HepG2 (cell line): ENCODE measurements around the gene MTG1. TPM values are rescaled to one million over a fixed set of nuclear protein-coding genes. Genes with fewer than 3 reads are reported as not detected.

Experiments
- AGO1 ChIP-seq: fragments of 200-400 bp; formaldehyde crosslinking; IDR thresholded peaks from 2 replicates; pipeline ENCODE4 v1.6.1; 2017; ENCODE audit warnings: mild to moderate bottlenecking, low read depth, low read length, moderate library complexity; ENCODE audit not compliant: poor library complexity, severe bottlenecking
- AGO2 ChIP-seq: fragments of 200-400 bp; formaldehyde crosslinking; optimal IDR thresholded peaks from 2 replicates; pipeline ENCODE3; 2017; ENCODE audit warnings: mild to moderate bottlenecking, low read depth, low read length, moderate library complexity
- ARNT ChIP-seq: fragments of 450-650 bp; IDR thresholded peaks from 2 replicates; pipeline ENCODE4 v1.6.1; 2017
- ARNTL ChIP-seq: sonication (generic); formaldehyde crosslinking; IDR thresholded peaks from 2 replicates; pipeline ENCODE4 v1.4.0; 2020; ENCODE audit warnings: mild to moderate bottlenecking, missing genetic modification reagents
- HNF4A ChIP-seq: sonication (generic); formaldehyde crosslinking; IDR thresholded peaks from 2 replicates; pipeline ENCODE4 v1.4.0; 2020; ENCODE audit warnings: missing genetic modification reagents
- HNRNPL ChIP-seq: fragments of 200-400 bp; formaldehyde crosslinking; IDR thresholded peaks from 2 replicates; pipeline ENCODE4 v1.6.1; 2017; ENCODE audit warnings: mild to moderate bottlenecking, low read depth, low read length
- MAZ ChIP-seq, 2 experiments: sonication (generic) in 1 of 2; formaldehyde crosslinking in 1 of 2; IDR thresholded peaks; 2 replicates each; pipeline versions ENCODE4 v1.5.0 to v1.6.1; 2012 to 2020; ENCODE audit warnings: low read depth in 2 of 2, mild to moderate bottlenecking in 2 of 2, borderline replicate concordance in 1 of 2, improper control_type of control experiment in 1 of 2, low read length in 1 of 2, missing genetic modification reagents in 1 of 2, moderate library complexity in 1 of 2
- MBD4 ChIP-seq: IDR thresholded peaks from 2 replicates; pipeline ENCODE4 v1.6.1; 2012; ENCODE audit warnings: low read length, inconsistent platforms, borderline replicate concordance
- MXI1 ChIP-seq: IDR thresholded peaks from 3 replicates; pipeline ENCODE4 v1.6.1; 2012; ENCODE audit warnings: low read depth, low read length, inconsistent platforms, borderline replicate concordance
- NFE2 ChIP-seq: sonication (generic); formaldehyde crosslinking; IDR thresholded peaks from 2 replicates; pipeline ENCODE4 v1.4.0; 2020; ENCODE audit warnings: missing genetic modification reagents
- ONECUT2 ChIP-seq: sonication (generic); formaldehyde crosslinking; IDR thresholded peaks from 2 replicates; pipeline ENCODE4 v1.4.0; 2020; ENCODE audit warnings: missing genetic modification reagents
- RBM22 ChIP-seq: fragments of 200-400 bp; formaldehyde crosslinking; optimal IDR thresholded peaks from 2 replicates; pipeline ENCODE3; 2017; ENCODE audit warnings: mild to moderate bottlenecking, low read length, moderate library complexity
- REPIN1 ChIP-seq: sonication (generic); formaldehyde crosslinking; IDR thresholded peaks from 2 replicates; pipeline ENCODE4 v1.8.0; 2022; ENCODE audit warnings: missing genetic modification reagents, low read depth, mild to moderate bottlenecking, borderline replicate concordance
- RFXAP ChIP-seq: sonication (generic); formaldehyde crosslinking; IDR thresholded peaks from 2 replicates; pipeline ENCODE4 v1.4.0; 2020; ENCODE audit warnings: missing genetic modification reagents, borderline replicate concordance
- SRSF1 ChIP-seq: fragments of 200-400 bp; formaldehyde crosslinking; optimal IDR thresholded peaks from 2 replicates; pipeline ENCODE3; 2017; ENCODE audit warnings: mild to moderate bottlenecking, low read depth, low read length, moderate library complexity
- SSRP1 ChIP-seq: IDR thresholded peaks from 2 replicates; pipeline ENCODE4 v1.6.1; 2016; ENCODE audit warnings: control low read depth
- TMF1 ChIP-seq: sonication (generic); formaldehyde crosslinking; IDR thresholded peaks from 2 replicates; pipeline ENCODE4 v1.8.1; 2022; ENCODE audit warnings: low read depth, missing genetic modification reagents
- ZBTB20 ChIP-seq: sonication (generic); formaldehyde crosslinking; IDR thresholded peaks from 2 replicates; pipeline ENCODE4 v1.8.1; 2023; ENCODE audit warnings: missing genetic modification reagents, low read depth, mild to moderate bottlenecking, borderline replicate concordance
- ZC3H13 ChIP-seq: sonication (generic); formaldehyde crosslinking; IDR thresholded peaks from 2 replicates; pipeline ENCODE4 v1.8.1; 2023; ENCODE audit warnings: mild to moderate bottlenecking, missing genetic modification reagents, moderate library complexity
- ZC3H4 ChIP-seq: sonication (generic); formaldehyde crosslinking; IDR thresholded peaks from 2 replicates; pipeline ENCODE4 v1.4.0; 2020; ENCODE audit warnings: missing genetic modification reagents, borderline replicate concordance
- ZNF274 ChIP-seq: sonication (generic); formaldehyde crosslinking; IDR thresholded peaks from 2 replicates; pipeline ENCODE4 v1.5.1; 2020; ENCODE audit warnings: mild to moderate bottlenecking, missing genetic modification reagents
- ZNF33A ChIP-seq: sonication (generic); formaldehyde crosslinking; IDR thresholded peaks from 2 replicates; pipeline ENCODE4 v1.5.1; 2020; ENCODE audit warnings: missing genetic modification reagents, mild to moderate bottlenecking, moderate library complexity, borderline replicate concordance
- ZNF530 ChIP-seq: sonication (generic); formaldehyde crosslinking; IDR thresholded peaks from 2 replicates; pipeline ENCODE4 v1.5.0; 2020; ENCODE audit warnings: low read depth, mild to moderate bottlenecking, missing genetic modification reagents
- ZNF660 ChIP-seq: sonication (generic); formaldehyde crosslinking; IDR thresholded peaks from 2 replicates; pipeline ENCODE4 v1.5.1; 2020; ENCODE audit warnings: mild to moderate bottlenecking, low read depth, missing genetic modification reagents, borderline replicate concordance
- ZNF883 ChIP-seq: sonication (generic); formaldehyde crosslinking; IDR thresholded peaks from 2 replicates; pipeline ENCODE4 v1.5.1; 2020; ENCODE audit warnings: mild to moderate bottlenecking, missing genetic modification reagents; ENCODE audit errors: not compliant biosample characterization
- polyA plus RNA-seq, 8 experiments: library from polyadenylated mRNA; depleted of rRNA in 3 of 8; stranded (reverse) in 7 of 8; unstranded in 1 of 8; fragments of >200 nt; fragmentation: Illumina TruSeq in 4 of 8; extraction: Trizol in 4 of 8; gene quantifications; 2 replicates each; pipeline versions ENCODE4 v1.2.1 to v1.2.3, GENCODE V29; 2011 to 2016; ENCODE audit warnings: low read depth in 4 of 8, missing spikeins in 1 of 8, mixed read lengths in 1 of 8; ENCODE audit not compliant: insufficient read depth in 1 of 8
- total RNA-seq, 5 experiments: library from RNA; depleted of rRNA; stranded (reverse); fragments of >200 nt; fragmentation: Illumina TruSeq; extraction: Trizol; gene quantifications; 2 replicates each; pipeline ENCODE4 v1.2.3, GENCODE V29; 2016; ENCODE audit warnings: low read depth in 1 of 5
- TF ChIP-seq, protein P1 (sequence below): sonication (generic); formaldehyde crosslinking; conservative IDR thresholded peaks from 2 replicates; pipeline ENCODE4 v1.4.0; 2020; ENCODE audit warnings: missing genetic modification reagents
- TF ChIP-seq, protein P2 (sequence below): sonication (generic); formaldehyde crosslinking; IDR thresholded peaks from 2 replicates; pipeline ENCODE4 v1.5.0; 2020; ENCODE audit warnings: missing genetic modification reagents
- TF ChIP-seq, protein P3 (sequence below): sonication (generic); formaldehyde crosslinking; IDR thresholded peaks from 2 replicates; pipeline ENCODE4 v1.5.0; 2020; ENCODE audit warnings: mild to moderate bottlenecking, missing genetic modification reagents, borderline replicate concordance

The MTG1 gene
- total and polyA plus RNA-seq, 2 of the 13 experiments (the other 11 are each of a cell fraction or from before 2014, with no cell fraction given), result 42.0 to 103 TPM

DNA sequence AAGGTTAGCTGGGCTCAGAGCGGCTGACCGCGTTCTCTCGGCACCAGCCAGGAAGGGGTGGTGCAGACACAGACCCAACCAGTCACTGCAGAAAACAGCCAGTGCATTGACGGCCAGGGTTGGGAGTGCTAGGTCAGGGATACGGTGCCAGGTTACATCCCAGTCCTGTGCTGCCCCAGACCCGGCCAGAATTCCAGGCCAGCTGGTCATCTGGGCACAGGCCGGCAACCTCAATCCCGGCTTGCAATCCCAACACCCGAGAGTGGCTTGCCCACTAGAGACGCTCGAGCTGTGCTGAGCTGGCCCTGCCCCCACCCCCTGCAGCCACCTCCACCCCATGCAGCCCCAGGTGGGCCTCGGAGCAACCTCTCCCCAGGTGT, 43.0 kb upstream of the MTG1 start (continued):
- TF ChIP-seq, protein P1, sequence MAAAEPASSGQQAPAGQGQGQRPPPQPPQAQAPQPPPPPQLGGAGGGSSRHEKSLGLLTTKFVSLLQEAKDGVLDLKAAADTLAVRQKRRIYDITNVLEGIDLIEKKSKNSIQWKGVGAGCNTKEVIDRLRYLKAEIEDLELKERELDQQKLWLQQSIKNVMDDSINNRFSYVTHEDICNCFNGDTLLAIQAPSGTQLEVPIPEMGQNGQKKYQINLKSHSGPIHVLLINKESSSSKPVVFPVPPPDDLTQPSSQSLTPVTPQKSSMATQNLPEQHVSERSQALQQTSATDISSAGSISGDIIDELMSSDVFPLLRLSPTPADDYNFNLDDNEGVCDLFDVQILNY (CRISPR knock-in tag), result no peak
- TF ChIP-seq ZNF530 (no peak), ZNF660 (CRISPR knock-in tag) (no peak), RFXAP (no peak), AGO1 (peak; percentile 68), SSRP1 (no peak), ZNF883 (no peak), HNF4A (CRISPR knock-in tag) (no peak), ZNF274 (CRISPR knock-in tag) (no peak), SRSF1 (peak; percentile 25), AGO2 (peak; percentile 52), MXI1 (no peak), ZNF33A (CRISPR knock-in tag) (no peak), ZC3H13 (peak; percentile 57; the same call in 1 of the 2 replicates), MAZ (IDR thresholded peaks at IDR 0.05; ENCODE audit: borderline replicate concordance, low read depth, low read length) (no peak), MAZ (CRISPR knock-in tag; IDR thresholded peaks at IDR 0.05; ENCODE audit: low read depth) (0 out of 2 replicates have a peak, but pooled peaks have one; percentile 23), MBD4 (no peak), NFE2 (CRISPR knock-in tag) (no peak), TMF1 (0 out of 2 replicates have a peak, but pooled peaks have one; percentile 31), ZBTB20 (CRISPR knock-in tag) (no peak), ARNT (no peak), ZC3H4 (no peak), RBM22 (no peak), ONECUT2 (CRISPR knock-in tag) (no peak), HNRNPL (0 out of 2 replicates have a peak, but pooled peaks have one; percentile 22), REPIN1 (CRISPR knock-in tag) (no peak), ARNTL (CRISPR knock-in tag) (no peak)
- TF ChIP-seq, protein P2, sequence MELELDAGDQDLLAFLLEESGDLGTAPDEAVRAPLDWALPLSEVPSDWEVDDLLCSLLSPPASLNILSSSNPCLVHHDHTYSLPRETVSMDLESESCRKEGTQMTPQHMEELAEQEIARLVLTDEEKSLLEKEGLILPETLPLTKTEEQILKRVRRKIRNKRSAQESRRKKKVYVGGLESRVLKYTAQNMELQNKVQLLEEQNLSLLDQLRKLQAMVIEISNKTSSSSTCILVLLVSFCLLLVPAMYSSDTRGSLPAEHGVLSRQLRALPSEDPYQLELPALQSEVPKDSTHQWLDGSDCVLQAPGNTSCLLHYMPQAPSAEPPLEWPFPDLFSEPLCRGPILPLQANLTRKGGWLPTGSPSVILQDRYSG, result no peak
- TF ChIP-seq, protein P3, sequence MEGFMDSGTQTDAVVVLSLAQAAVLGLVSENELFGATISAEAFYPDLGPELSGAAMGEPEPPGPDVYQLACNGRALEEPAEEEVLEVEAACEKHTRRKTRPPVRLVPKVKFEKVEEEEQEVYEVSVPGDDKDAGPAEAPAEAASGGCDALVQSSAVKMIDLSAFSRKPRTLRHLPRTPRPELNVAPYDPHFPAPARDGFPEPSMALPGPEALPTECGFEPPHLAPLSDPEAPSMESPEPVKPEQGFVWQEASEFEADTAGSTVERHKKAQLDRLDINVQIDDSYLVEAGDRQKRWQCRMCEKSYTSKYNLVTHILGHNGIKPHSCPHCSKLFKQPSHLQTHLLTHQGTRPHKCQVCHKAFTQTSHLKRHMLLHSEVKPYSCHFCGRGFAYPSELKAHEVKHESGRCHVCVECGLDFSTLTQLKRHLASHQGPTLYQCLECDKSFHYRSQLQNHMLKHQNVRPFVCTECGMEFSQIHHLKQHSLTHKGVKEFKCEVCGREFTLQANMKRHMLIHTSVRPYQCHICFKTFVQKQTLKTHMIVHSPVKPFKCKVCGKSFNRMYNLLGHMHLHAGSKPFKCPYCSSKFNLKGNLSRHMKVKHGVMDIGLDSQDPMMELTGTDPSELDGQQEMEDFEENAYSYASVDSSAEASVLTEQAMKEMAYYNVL, result no peak
